GM18517 (cell line): ENCODE results near the gene CYP4F11.
"Not testable (repeated sequence)": the region's sequence is repeated elsewhere in the genome, so short reads cannot be mapped to it uniquely, and the experiment has no call there.

Source experiments
- ATAC-seq: cut with Tn5 transposase; IDR thresholded peaks from one replicate; pipeline ENCODE4 v1.9.1; 2021; ENCODE audit warnings: mild to moderate bottlenecking, moderate library complexity; ENCODE audit not compliant: unreplicated experiment

The CYP4F11 gene

DNA sequence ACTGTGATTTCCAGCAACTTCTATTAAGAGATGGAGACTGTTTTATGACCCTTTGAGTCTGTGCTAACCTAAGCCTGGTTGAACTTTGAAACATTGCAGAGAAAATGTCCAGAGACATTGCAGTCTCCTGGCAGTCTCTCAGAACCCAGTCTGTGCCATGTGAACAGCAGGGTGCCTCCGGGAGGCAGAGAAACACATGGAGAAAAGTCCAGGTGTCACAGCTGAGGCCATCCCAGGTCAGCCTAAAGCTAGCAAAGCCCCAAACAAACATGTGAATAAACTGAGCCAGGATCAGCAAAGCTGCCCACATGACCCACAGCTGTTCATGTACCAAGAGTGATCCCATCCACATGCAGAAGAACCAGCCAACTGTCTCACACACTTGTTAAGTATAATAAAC lies 7.8 kb downstream of the CYP4F11 start:
- ATAC-seq, result no peak

DNA sequence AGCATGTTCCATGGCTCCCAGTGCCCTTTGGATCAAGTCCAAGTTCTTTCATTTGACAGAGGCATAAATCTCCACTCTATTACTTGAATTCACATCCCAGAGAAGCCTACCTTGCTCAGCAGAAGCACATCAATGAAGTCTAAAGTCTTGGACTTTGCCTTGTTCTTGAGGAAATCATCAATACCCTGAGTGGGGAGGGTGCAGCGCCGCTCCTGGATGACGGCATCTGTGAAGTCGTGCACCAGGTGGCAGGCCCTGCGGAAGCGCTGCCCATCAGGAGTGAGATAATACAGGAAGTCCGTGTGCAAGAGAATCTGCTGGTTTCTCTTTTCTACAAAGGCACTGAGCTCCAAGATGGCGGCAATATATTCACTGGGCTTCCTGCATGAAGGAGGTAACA lies 10.6 kb downstream of the CYP4F11 start:
- no peak for ATAC-seq

DNA sequence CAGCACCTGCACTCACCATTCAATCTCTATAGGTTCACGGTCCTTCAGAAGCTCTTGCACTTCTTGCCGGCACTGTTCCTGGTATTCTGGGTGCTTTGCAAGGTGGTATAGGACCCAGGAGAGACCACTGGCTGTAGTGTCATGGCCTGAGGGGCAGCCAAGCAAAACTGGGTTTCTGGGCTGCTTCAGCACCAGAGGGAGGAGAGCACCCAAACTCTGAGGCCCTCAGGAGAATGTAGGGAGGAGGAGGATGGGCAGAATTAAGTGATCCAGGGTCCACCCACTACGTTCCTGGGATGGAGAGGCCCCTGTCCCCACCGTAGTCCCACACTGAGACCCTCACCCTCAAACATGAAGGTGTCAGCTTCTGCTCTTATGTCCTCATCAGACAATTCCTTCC lies 12.3 kb downstream of the CYP4F11 start:
- ATAC-seq, result no peak

DNA sequence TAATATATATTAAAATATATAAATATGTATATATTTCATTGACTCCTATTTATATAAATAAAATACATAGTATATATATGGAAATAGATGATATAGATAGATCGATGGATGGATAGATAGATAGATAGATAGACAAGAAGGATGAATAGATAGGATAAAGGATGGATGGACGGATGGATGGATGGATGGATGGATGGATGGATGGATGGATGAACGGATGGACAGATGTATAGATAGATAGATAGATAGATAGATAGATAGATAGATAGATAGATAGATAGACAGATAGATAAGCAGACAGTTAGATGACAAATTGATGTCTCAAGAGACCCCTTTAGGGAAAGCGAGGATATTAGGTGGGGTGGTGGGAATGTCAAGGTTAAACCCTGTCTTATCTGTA lies 15.1 kb downstream of the CYP4F11 start:
- no peak for ATAC-seq

DNA sequence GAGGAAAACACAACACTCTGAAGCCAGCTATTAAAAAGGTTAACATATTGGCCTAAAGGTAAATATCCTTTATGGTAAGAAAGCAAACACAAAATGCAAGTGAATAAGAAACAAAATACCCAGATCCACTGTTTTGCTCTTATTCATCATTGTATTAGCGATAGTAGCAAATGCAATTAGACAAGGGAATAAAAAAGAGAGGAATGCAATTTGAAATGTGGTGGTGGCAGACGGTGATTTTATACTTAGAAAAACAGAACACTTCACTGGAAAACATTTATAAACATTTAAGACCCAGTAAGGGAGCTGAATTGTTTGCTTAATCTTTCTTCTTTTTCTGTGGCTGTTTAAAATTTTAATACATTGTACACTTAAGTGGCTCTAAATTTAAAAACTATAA lies 19.2 kb downstream of the CYP4F11 start:
- no peak for ATAC-seq

DNA sequence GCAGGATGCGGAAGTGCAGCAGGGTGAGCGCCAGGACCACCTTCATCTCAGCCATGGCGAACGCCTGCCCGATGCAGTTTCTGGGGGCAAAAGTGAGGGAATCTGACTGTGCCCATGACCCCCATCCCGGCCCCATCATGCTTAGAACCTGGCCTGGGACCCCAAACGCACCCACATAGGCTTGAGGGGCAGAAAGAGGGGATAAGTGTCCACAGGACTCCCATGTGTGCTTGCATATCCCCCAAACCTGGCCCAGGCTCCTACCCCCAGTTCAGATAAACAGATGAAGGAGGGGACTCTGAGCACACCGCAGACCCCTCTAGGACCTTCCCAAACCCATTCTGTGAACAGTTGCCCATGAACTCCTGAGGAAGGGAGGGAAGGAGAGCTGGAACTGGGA lies 20.5 kb downstream of the CYP4F11 start:
- ATAC-seq, result no peak

DNA sequence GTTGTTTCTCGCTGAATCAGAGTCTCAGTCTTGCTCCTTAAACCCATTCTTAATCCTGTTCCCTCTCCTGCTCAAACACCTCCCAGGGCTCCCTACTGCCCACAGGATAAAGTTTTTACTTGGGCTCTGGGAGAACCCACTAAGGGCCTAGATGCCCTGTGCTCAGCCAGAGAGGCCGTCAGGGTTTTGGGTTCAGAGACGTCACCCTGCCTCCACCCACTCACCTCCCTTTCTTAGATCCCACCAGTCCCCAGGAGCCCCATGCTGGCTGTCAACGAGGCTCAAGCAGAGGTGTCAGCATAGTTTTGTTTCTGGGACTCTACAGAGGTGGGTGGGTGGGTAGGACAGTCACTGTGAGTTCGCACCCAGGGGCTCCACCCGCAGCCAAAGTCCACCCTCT lies 20.9 kb downstream of the CYP4F11 start:
- ATAC-seq, result no peak

DNA sequence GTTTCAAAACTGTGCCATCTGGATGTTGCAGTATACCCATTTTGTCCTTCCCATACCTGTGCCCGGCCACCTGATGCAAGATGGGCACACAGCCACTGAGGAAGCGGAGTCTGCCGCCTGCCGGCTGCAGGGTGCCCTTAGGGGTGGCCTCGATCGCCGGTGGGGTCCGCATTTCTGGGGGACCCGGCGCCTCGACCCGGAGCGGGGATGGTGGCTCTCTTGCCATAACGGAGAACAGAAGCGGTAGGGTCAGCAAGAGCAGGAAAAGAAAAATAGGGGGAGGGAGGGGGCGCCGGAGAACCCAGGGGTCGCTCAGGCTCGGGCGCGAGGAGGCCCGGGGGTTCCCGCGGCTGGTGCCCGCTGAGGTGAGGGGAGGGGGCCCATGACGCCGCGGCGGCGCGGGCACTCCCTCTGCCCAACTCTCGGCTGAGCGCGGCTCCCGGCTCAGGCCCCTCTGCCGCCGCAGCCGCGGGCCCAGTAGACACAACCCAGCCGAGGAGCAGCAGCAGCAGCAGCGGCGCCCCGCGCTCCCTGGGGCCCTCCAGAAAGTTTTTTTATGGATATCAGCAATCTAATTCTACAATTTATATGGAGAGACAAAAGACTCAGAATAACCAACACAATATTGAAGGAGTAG lies 22.6 kb downstream of the CYP4F11 start:
- ATAC-seq, result no peak

DNA sequence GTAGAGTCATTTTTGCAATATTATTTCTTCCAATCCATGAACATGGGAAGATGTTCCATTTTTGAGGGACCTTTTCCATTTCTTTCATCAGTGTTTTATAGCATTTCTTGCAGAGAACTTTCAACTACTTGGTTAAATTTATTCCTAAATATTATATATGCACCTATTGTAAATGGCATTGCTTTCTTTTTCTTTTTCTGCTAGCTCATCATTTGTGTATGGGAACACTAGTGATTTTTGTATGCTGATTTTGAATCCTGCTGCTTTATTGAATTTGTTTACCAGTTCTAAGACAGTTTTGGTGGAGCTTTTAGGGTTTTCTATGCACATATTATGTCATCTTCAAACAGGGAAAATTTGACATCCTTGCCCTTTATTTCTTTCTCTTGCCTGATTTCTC lies 29.3 kb downstream of the CYP4F11 start:
- no peak for ATAC-seq

DNA sequence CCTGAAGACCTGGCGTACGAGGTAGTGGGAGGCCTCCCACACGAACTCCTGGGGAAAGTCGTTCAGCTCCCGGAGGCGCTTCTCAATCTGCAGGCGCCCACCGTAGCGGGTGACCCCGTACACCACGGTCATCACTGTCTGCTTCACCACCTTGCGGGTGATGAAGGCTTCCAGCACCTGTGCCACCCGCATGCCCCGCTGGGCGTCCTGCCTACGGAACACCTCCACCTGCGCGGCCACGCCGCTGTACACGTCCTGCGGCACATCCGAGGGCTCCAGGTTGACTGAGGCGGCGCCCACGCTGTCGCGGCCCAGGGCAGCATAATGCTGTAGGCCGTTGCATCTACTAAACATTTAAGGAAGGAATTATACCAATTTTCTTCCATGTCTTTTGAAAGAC lies 31.4 kb downstream of the CYP4F11 start:
- not testable (repeated sequence) for ATAC-seq

DNA sequence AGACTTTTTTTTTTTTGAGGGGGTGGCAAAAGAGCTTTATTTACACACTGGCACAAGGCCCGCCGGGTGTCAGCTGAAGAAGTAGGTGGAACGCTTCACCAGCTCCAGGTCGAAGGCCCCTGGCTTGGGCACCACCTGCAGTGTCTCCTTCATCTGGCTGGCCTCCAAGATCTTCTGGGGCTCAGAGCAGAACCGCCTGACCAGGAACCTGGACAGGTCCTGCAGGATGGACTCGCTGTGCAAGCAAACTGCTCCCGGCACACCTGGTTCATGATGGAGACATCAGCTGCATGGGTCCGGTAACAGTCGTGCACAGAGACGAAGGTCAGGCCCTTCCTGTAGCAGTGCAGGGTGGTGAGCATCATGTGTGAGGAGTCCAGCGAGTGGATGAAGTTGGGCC lies 32.1 kb downstream of the CYP4F11 start:
- ATAC-seq, result no peak

DNA sequence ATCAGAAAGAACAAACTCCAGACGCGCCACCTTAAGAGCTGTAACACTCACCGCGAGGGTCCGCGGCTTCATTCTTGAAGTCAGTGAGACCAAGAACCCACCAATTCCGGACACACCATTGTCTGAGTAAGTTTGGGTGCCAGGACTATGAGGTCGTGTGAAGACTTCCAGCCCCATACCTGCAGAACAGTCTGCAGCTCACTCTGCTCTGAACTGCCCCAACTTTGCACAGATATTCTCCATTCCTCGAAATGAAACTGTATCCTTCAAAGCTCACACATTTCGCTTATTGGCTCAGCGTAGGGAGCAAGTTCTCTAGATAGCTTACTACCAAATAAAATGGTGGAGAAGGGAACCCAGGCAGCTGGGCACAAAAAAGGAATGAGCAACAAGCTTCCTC lies 33.8 kb downstream of the CYP4F11 start:
- ATAC-seq, result no peak

DNA sequence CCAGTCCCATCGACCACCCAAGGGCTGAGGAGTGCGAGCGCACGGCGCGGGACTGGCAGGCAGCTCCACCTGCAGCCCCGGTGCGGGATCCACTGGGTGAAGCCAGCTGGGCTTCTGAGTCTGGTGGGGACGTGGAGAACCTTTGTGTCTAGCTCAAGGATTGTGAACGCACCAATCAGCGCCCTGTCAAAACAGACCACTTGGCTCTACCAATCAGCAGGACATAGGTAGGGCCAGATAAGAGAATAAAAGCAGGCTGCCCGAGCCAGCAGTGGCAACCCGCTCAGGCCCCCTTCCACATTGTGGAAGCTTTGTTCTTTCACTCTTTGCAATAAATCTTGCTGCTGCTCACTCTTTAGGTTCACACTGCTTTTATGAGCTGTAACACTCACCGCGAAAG lies 34.3 kb downstream of the CYP4F11 start:
- not testable (repeated sequence) for ATAC-seq

DNA sequence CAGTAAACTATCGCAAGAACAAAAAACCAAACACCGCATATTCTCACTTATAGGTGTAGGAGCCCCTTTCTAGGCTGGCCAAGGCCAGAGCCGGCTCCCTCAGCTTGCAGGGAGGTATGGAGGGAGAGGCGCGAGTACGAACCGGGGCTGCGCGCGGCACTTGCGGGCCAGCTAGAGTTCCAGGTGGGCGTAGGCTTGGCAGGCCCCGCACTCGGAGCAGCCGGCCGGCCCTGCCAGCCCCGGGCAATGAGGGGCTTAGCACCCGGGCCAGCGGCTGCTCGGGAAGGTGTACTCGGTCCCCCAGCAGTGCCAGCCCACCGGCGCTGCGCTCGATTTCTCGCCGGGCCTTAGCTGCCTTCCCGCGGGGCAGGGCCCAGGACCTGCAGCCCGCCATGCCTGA lies 34.8 kb downstream of the CYP4F11 start:
- ATAC-seq, result not testable (repeated sequence)

DNA sequence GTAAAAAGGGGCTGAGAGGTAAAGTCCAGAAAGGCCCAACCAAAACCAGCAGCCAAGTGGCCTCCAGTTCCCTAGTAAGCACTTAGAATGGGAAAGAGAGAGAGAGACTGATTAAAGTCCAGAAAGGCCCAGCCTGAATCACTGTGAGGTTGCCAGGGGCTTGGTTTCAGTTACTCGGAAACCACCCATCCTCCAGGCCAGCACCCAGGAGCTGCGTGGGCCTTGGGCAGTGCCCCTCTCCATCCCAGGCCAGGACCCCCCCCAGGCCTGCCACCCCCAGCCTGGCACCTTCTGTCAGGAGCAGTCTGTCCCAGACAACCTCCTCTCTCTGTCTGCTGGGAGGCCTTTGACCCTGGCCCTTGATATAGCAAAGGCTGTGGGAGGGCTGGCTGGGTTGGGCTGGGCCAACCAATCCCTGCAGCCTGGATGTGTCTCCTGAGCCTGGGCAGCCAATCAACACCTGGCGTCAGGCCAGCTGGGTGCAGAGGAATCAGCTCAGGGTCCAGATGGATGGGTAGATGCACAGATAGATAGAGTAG lies 36.5 kb downstream of the CYP4F11 start, which contains the start of gene CYP4F2:
Gene CYP4F2 (minus strand): TSS at position 337 of the 539 bp plus-strand sequence. CDS start 463 bp downstream, outside the sequence.
- ATAC-seq, result no peak

DNA sequence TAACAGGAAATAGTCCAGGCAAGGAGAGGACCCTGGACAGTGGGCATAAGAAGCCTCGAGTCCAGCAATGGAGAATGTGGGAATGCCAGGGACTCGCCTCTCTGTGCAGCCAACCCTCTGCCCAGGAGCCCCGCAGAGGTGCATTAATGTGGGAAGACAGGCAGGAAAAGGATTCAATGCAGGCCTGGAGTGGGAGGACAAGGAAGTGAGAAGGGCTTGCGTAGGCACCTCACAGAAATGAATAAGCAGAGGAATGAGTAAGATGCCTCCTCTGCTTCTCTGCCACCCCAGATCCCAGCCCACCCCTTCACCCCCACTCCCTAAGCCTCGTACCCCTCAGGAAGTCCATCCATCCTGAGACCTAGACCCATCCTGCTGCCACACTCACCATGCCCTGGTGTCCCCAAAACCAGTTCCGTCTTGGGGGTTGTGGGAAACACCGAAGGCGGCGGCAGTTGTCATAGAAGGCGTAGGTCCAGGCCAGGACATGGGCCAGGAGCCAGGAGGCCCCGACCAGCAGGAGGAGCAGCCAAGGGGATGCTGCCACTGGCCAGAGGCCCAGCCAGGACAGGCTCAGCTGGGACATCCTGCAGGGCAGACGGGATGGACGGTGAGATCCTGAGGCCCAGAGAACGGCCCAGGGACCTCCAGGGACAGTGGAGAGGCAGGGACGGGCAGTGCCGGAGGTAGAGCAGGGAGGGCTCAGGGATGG lies 37.1 kb downstream of the CYP4F11 start:
- ATAC-seq, result no peak

DNA sequence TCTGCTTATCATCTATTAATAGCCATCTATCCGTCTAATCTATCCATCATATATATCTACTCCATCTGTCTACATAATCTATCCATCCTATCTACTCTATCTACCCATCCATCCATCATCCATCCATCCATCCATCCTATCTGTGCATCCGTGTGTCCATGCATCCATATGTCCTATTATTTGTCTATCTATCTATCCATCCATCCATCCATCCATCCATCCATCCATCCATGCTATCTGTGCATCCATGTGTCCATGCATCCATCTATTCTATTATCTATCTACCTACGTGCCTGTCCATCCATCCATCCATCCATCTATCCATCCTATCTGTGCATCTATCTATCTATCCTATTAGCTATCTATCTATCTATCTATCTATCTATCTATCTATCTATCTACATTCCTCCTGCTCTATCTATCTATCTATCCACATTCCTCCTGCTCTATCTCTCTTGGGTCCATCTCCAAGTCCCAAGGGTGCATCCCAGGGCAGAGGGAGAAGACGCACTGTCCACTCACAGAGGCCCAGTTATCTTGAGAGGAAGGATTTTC lies 38.4 kb downstream of the CYP4F11 start:
- no peak for ATAC-seq

DNA sequence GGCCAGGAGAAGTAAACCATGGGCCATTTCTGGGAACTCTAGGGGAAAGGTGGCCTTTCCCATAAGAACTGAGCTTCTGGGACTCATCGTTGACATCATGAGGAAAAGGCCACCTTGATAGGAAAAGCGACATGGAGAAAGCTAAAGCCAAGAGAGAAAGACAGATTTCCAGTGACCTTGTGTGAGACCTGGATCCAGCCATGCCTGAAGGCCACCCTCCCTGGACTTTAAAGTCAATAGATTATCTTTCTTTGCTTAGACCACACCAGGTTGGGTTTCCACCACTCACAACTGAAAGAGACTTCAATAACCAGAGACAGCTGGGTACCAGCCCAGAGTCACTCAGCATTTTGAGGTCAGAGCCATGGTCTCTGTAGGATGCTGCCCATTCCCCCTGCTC lies 40.0 kb downstream of the CYP4F11 start:
- no peak for ATAC-seq

DNA sequence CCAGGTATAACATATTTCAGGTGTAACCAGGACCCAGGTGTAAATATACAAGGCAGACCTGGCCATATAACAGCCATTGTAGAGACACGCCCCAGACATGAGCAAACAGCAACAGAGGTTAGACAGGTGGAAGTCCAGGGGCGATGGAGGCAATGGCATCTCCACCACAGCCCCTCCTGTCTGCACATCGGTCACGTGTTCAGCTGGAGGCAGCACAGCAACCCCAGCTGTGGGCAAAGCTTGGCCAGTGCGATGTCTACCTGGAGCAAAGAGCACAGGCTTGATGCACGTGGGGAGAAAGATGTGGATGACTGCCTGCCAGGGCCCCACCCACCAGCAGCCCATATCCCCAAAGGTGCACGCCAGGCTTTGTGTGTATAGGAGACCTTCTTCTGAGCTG lies 40.9 kb downstream of the CYP4F11 start:
- ATAC-seq, result no peak

DNA sequence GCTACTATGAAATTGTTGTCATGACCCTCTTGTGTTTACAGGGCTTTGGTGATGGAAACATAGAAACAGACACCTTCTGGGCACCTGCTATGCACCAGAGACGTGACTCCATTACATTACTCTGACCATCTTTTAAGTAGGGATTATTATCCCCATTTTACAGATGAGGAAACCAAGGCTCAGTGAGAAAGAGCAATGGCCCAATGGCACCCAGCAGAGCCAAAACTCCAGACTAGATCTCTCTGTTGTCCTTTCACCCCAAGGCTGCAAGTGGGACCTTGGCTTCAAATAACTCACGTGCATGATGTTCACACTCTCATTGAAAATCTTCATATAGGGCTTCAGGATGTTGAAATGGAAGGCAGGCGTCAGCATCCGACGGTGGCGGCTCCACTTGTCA lies 42.3 kb downstream of the CYP4F11 start:
- ATAC-seq, result no peak

DNA sequence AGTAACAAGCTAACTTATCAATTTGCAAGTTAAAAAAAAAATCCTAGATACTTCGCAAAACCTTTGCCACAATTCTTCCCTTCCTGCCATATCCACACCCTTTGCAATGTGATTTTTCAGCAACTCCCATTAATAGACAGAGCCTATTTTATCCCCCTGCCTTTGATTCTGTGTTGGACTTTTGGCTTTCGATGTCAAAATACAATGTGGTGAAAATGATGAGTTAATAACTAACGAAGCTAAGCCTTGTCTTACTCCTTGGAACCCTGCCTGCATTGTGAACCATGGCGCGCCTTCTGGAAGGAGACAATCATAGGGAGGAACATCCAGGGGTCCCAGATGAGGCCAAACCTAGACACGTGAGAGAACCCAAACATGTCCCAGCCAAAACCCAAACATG lies 42.9 kb downstream of the CYP4F11 start:
- no peak for ATAC-seq

DNA sequence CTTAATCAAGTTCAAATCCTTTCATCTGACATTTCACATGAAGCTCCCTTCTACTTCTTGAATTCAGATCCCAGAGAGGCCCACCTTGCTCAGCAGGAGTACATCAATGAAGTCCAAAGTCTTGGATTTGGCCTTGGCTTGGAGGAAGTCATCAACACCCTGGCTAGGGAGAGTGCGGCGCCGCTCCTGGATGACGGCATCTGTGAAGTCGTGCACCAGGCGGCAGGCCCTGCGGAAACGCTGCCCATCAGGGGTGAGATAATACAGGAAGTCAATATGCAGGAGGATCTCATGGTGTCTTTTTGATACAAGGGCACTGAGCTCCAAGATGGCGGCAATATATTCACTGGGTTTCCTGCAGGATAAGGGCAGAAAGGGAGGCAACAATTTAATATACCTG lies 45.0 kb downstream of the CYP4F11 start:
- ATAC-seq, result not testable (repeated sequence)
